PC-3 (cell line): ENCODE data around the gene ID2.

Experiments used
- CTCF ChIP-seq: fragments of 300-600 bp; sonication (generic); conservative IDR thresholded peaks from 2 replicates; pipeline ENCODE4 v1.5.1; 2017; ENCODE audit warnings: antibody characterized with exemption, low read depth, mild to moderate bottlenecking, low read length
- EZH2 ChIP-seq: fragments of 300-600 bp; sonication (generic); IDR thresholded peaks from one replicate; pipeline ENCODE4 v1.6.1; 2017; ENCODE audit warnings: antibody characterized with exemption, mild to moderate bottlenecking, low read length; ENCODE audit not compliant: unreplicated experiment
- EZH2phosphoT487 ChIP-seq: fragments of 300-600 bp; sonication (generic); IDR thresholded peaks from 2 replicates; pipeline ENCODE4 v1.6.1; 2018; ENCODE audit warnings: mild to moderate bottlenecking, antibody characterized with exemption, low read length, borderline replicate concordance

GRCh38 chr2:8697190-8697589 is 15.3 kb downstream of the ID2 start:
- TF ChIP-seq CTCF: no peak
- TF ChIP-seq EZH2: no peak
- TF ChIP-seq EZH2phosphoT487: no peak
